ENCODE measurements around the gene CKAP2.
"Not testable (repeated sequence)": the region's sequence is repeated elsewhere in the genome, so short reads cannot be mapped to it uniquely, and the experiment has no call there.

Gene CKAP2, protein sequence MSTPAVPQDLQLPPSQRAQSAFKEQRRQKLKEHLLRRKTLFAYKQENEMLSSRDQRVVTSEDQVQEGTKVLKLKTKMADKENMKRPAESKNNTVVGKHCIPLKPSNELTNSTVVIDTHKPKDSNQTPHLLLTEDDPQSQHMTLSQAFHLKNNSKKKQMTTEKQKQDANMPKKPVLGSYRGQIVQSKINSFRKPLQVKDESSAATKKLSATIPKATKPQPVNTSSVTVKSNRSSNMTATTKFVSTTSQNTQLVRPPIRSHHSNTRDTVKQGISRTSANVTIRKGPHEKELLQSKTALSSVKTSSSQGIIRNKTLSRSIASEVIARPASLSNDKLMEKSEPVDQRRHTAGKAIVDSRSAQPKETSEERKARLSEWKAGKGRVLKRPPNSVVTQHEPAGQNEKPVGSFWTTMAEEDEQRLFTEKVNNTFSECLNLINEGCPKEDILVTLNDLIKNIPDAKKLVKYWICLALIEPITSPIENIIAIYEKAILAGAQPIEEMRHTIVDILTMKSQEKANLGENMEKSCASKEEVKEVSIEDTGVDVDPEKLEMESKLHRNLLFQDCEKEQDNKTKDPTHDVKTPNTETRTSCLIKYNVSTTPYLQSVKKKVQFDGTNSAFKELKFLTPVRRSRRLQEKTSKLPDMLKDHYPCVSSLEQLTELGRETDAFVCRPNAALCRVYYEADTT

DNA sequence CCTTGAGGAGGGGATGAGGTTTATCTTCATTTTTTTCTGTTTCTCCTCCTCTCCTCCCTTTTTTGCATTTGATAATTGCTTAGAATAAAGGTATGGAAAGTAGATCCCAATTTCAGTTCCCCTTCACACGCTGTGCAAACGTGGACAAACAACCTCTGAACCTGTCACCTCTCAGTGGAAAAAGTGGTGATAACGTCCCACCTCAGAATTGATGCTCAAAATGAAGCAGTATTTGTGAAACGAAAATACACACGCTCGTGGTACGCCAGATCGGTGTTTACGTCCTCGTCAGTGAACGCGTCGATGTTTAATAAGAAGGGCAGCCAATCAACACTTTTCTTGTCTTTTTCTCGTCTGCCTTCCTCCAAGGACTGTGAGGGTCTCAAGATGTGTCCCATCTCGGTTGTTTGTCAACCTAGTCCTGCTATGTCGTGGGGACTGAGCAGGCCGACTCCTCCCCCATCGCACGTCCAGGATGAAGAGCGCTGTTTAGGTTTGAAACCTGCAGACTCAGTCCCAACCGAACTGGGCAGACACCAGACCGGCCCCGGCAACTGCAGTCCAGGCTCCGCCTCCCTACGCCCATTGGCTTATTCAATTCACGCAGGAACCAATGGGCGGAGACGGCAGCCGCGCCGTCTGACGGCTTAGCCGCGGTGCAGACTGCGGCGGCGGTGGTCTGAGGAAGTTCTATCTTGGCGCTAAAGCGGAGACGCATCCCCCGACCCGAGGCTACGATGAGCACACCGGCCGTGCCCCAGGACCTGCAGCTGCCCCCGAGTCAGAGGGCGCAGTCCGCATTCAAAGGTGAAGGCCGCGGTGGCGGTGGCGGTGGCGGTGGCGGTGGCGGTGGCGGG lies at the start of gene CKAP2:
TSS of gene CKAP2 (plus strand) at position 659 of the 857 bp plus-strand sequence. CDS start at position 738, 79 bp downstream.
- Mint-ChIP-seq H3K36me3 (ENCODE audit: low read depth) (peaks cover 18% of the 10 kb centered on the region), H3K27ac (peak within 1 kb of the TSS; percentile 97), H3K27me3 (peaks cover 2% of the 10 kb centered on the region), H3K9me3 (no peaks in the 10 kb centered on the region), H3K4me3 (peak within 1 kb of the TSS; percentile 96), H3K4me1 (peaks cover 47% of the 10 kb centered on the region)
- DNase-seq (peak; percentile 91), ATAC-seq (peak; percentile 84)

DNA sequence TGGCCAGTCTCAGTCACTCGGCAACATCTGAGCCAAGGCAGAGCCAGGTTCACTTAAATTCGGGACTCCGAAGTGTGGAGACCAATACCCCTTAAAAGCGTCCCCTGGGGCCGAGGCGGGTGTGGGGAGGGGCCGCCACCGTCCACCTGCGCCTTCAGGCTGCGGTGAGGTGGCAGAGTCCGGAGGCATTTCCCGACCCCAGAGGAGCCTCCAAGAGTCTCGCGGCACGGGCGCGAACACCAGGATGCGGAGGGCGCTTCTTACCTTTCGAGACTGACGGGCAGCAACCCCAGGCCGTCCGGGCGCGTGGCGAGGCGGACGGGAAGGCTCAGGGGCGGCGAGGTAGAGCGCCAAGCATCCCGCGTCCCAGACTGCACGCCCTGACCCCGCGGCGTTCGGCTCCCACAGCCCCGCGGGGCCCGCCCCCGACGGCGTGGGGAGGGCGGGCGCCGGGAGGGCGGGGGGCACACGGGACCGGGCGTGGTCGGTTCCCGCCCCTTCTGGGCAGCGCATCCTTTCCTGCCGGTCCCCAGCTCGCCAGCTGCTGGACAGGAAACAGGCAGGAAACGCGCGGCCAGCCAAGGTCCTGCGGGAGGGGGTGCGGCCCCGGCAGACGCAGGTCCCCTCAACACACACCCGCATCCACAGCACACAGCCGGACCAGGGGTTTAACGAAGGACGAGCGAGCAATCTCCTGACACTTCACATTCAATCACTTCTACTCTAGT lies 49.3 kb upstream of the CKAP2 start, which contains the start of gene THSD1:
TSS of gene THSD1 (minus strand) at position 406 of the 728 bp plus-strand sequence. CDS start 3,572 bp downstream, outside the sequence.
- Mint-ChIP-seq H3K4me3 (peak within 1 kb of the TSS; percentile 67), H3K9me3 (no peaks in the 10 kb centered on the region), H3K4me1 (peaks cover 20% of the 10 kb centered on the region), H3K27ac (no peak within 1 kb of the TSS), H3K27me3 (peaks cover 11% of the 10 kb centered on the region), H3K36me3 (ENCODE audit: low read depth) (peaks cover 4% of the 10 kb centered on the region)
- ATAC-seq (peak; percentile 62), DNase-seq (peak; percentile 24)

DNA sequence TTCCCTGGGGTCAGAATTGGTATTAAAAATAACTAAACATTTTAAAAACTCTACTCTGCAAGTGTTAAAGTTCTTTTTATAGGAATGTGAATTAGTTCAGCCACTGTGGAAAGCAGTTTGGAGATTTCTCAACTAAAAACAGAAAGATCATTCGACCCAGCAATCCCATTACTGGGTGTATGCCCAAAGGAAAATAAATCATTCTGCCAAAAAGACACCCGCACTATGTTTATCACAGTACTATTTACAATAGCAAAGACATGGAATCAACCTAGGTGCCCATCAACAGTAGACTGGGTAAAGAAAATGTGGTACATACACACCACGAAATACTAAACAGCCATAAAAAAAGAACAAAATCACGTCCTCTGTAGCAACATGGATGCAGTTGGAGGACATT lies 48.6 kb upstream of the CKAP2 start:
- no peak for ATAC-seq
- H3K27ac Mint-ChIP-seq: no peak overlapping the region
- peaks cover 20% of the 10 kb centered on the region for H3K4me1 Mint-ChIP-seq
- peak overlapping the region; percentile 43 for H3K4me3 Mint-ChIP-seq
- H3K9me3 Mint-ChIP-seq: no peaks in the 10 kb centered on the region
- H3K36me3 Mint-ChIP-seq (ENCODE audit: low read depth): peaks cover 7% of the 10 kb centered on the region
- H3K27me3 Mint-ChIP-seq: peaks cover 11% of the 10 kb centered on the region
- no peak for DNase-seq

DNA sequence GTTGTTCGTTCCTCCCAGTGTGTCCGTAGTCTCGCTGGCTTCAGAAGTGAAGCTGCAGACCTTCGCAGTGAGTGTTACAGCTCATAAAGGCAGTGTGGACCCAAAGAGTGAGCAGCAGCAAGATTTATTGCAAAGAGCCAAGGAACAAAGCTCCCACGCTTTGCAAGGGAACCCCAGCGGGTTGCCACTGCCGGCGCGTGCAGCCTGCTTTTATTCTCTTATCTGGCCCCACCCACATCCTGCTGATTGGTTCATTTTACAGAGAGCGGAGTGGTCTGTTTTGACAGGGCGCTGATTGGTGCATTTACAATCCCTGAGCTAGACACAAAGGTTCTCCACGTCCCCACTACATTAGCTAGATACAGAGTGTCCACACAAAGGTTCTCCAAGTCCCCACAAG lies 47.8 kb upstream of the CKAP2 start:
- peaks cover 11% of the 10 kb centered on the region for H3K27me3 Mint-ChIP-seq
- H3K4me3 Mint-ChIP-seq, H3K27ac Mint-ChIP-seq, DNase-seq, H3K9me3 Mint-ChIP-seq, ATAC-seq: not testable (repeated sequence)
- peaks cover 20% of the 10 kb centered on the region for H3K4me1 Mint-ChIP-seq
- peaks cover 12% of the 10 kb centered on the region for H3K36me3 Mint-ChIP-seq (ENCODE audit: low read depth)

DNA sequence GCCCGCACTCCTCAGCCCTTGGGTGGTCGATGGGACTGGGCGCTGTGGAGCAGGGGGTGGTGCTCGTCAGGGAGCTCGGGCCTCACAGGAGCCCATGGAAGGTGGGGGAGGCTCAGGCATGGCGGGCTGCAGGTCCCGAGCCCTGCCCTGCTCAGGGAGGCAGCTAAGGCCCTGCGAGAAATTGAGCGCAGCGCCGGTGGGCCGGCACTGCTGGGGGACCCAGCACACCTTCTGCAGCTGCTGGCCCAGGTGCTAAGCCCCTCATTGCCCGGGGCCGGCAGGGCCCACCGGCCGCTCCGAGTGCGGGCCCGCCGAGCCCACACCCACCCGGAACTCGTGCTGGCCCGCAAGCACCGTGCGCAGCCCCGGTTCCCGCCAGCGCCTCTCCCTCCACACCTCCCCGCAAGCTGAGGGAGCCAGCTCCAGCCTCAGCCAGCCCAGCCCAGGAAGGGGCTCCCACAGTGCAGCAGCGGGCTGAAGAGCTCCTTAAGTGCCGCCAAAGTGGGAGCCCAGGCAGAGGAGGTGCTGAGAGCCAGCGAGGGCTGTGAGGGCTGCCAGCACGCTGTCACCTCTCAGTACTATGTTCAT lies 47.1 kb upstream of the CKAP2 start:
- H3K4me1 Mint-ChIP-seq: peaks cover 20% of the 10 kb centered on the region
- not testable (repeated sequence) for H3K27ac Mint-ChIP-seq, DNase-seq, ATAC-seq, H3K9me3 Mint-ChIP-seq, H3K4me3 Mint-ChIP-seq
- peaks cover 11% of the 10 kb centered on the region for H3K27me3 Mint-ChIP-seq
- H3K36me3 Mint-ChIP-seq (ENCODE audit: low read depth): peaks cover 15% of the 10 kb centered on the region

DNA sequence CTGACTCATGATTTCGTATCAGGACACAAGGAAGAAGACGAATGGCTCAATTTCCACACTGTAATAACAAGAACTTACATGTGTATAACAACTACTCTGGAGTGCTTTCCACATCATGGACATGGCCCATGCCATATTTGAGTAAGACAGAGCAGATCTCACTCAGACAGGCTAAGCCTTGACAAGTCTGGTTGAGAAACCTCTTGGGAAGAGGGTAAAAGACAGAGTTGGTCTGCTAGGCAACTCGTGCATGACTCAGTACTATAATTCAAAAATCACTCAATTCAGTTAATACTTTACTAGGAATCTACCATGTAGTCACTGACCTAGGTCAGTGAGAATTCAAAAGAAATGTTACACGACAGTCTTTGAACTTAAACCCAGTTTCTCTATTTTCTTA lies 43.6 kb upstream of the CKAP2 start:
- H3K27me3 Mint-ChIP-seq: no peaks in the 10 kb centered on the region
- no peaks in the 10 kb centered on the region for H3K4me1 Mint-ChIP-seq
- H3K4me3 Mint-ChIP-seq: no peak overlapping the region
- H3K9me3 Mint-ChIP-seq: no peaks in the 10 kb centered on the region
- no peak for DNase-seq
- no peak overlapping the region for H3K27ac Mint-ChIP-seq
- peaks cover 31% of the 10 kb centered on the region for H3K36me3 Mint-ChIP-seq (ENCODE audit: low read depth)
- peak; percentile 40 for ATAC-seq

DNA sequence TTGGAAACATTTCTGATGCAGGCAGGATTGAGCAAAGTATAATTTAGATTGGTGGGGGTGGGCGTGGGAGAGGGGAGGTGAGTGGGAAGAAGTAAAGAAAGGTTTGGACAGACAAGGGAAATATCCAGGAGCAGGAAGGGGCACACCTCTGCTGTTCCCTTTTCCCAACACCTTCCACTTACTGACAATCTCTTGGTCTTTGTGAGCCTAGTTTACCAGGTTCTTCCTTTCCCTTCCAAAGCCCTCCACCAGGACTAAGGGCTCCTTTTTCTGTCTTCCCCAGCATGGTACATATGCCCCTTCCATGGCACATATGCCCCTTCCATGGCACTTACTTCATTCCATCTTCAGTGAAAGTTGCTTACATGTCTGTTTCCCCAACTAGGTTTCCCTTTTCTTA lies 43.1 kb upstream of the CKAP2 start:
- no peaks in the 10 kb centered on the region for H3K4me1 Mint-ChIP-seq
- H3K36me3 Mint-ChIP-seq (ENCODE audit: low read depth): peaks cover 35% of the 10 kb centered on the region
- no peak overlapping the region for H3K27ac Mint-ChIP-seq
- H3K27me3 Mint-ChIP-seq: no peaks in the 10 kb centered on the region
- no peak overlapping the region for H3K4me3 Mint-ChIP-seq
- no peak for DNase-seq
- no peaks in the 10 kb centered on the region for H3K9me3 Mint-ChIP-seq
- ATAC-seq: no peak

DNA sequence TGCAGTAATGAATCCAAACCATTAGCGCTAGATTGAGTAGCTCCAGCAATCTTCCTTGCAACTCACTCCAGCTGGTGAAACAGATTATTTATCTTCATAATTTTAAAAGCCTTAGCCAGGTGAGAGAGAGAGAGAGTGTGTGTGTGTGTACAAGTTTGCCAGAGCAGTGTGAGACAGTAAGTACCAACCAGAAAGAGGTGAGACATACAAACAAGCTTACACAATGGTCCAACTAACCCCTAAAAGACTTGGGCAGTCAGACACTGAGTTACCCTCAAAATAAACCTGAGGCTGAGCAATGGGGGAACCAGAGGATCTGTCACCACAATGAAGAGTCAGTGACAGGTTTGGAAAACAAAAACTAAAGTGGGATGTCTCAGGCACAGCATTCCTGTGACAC lies 41.2 kb upstream of the CKAP2 start:
- no peak overlapping the region for H3K27ac Mint-ChIP-seq
- DNase-seq (no peak), ATAC-seq (no peak)
- H3K27me3 Mint-ChIP-seq: no peaks in the 10 kb centered on the region
- no peaks in the 10 kb centered on the region for H3K9me3 Mint-ChIP-seq
- no peak overlapping the region for H3K4me3 Mint-ChIP-seq
- H3K36me3 Mint-ChIP-seq (ENCODE audit: low read depth): peaks cover 47% of the 10 kb centered on the region
- H3K4me1 Mint-ChIP-seq: no peaks in the 10 kb centered on the region

DNA sequence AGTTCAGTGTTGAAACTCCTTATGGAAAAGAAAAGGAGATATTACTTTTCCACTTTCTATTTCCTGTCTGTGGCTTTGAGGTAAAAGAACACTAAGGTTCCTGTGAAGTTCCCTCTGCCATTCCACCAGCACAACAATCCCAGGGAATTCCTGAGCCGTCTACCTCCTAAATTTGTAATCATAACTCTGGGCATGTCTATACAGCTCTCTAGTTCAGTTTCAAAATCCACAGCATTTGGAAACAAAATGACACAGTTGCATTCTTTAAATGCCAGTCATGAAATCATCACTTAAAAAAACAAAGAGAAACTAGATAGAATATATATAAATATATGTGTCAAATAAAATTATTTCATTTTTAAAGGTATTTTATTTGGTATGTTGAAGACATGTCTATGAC lies 40.3 kb upstream of the CKAP2 start:
- H3K4me1 Mint-ChIP-seq: no peaks in the 10 kb centered on the region
- H3K27me3 Mint-ChIP-seq: no peaks in the 10 kb centered on the region
- H3K4me3 Mint-ChIP-seq: no peak overlapping the region
- H3K36me3 Mint-ChIP-seq (ENCODE audit: low read depth): peaks cover 48% of the 10 kb centered on the region
- H3K9me3 Mint-ChIP-seq: no peaks in the 10 kb centered on the region
- no peak for ATAC-seq
- H3K27ac Mint-ChIP-seq: no peak overlapping the region
- no peak for DNase-seq

DNA sequence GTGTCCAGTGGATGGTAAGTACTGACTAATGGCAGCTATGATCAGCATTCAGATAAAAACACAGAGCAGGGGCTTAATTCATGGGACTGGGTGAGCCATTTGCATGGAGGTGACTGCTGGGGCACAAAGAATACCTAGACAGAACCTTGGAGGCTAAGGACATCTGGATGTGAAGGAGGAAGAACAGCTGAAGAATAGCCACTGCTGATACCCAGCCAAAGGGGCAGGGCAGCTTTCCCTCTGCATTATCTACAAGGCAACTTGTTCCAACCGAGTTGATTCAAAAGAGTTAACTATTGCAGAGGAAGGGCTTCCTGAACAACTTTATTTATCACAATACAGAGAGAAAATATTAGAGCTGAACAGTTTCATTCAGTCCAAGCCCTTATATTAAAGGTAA lies 36.2 kb upstream of the CKAP2 start:
- no peaks in the 10 kb centered on the region for H3K9me3 Mint-ChIP-seq

DNA sequence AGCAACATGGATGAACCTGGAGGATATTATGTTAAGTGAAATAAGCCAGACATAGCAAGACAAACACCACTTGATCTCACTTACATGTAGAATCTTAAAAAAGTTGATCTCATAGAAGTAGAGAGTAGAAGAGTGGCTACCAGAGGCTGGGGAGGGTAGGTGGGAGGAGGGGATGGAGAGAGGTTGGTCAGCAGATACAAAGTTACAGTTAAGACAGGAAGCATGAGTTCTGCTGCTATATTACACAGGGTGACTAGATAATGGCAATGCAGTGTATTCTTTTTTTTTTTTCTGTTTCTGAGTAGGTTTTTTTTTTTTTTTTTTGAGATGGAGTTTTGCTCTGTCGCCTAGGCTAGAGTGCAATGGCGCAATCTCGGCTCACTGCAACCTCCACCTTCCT lies 34.1 kb upstream of the CKAP2 start:
- no peaks in the 10 kb centered on the region for H3K27me3 Mint-ChIP-seq
- peaks cover 46% of the 10 kb centered on the region for H3K36me3 Mint-ChIP-seq (ENCODE audit: low read depth)
- no peaks in the 10 kb centered on the region for H3K9me3 Mint-ChIP-seq
- no peak overlapping the region for H3K27ac Mint-ChIP-seq
- no peak for ATAC-seq
- H3K4me1 Mint-ChIP-seq: no peaks in the 10 kb centered on the region
- H3K4me3 Mint-ChIP-seq: no peak overlapping the region
- no peak for DNase-seq

More for the DNA sequence above, 36.2 kb upstream of the CKAP2 start:
- no peaks in the 10 kb centered on the region for H3K27me3 Mint-ChIP-seq
- no peak overlapping the region for H3K27ac Mint-ChIP-seq
- H3K4me3 Mint-ChIP-seq: no peak overlapping the region
- no peaks in the 10 kb centered on the region for H3K4me1 Mint-ChIP-seq
- ATAC-seq (no peak), DNase-seq (no peak)
- peaks cover 48% of the 10 kb centered on the region for H3K36me3 Mint-ChIP-seq (ENCODE audit: low read depth)

DNA sequence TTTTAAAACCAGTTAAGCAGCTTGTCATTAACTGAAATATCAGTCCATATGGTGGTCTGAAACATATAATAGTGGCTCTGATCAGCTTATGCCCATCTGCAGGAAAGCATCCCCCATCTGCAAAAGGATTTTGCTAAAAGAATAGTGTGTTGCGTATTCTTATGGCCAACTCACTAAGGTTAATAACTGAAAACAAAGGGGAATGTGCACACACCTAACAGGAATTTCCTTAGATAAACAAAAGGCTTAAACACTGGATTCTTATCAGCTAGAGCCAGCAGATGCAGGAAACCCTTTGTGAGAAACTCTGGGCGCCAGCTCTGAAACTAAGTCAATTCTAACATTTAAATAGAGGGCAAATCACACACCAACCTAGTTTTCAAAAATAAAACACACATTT lies 27.0 kb upstream of the CKAP2 start:
- no peaks in the 10 kb centered on the region for H3K27me3 Mint-ChIP-seq
- peaks cover 34% of the 10 kb centered on the region for H3K36me3 Mint-ChIP-seq (ENCODE audit: low read depth)
- no peaks in the 10 kb centered on the region for H3K4me1 Mint-ChIP-seq
- DNase-seq: no peak
- no peak for ATAC-seq
- no peak overlapping the region for H3K27ac Mint-ChIP-seq
- H3K4me3 Mint-ChIP-seq: no peak overlapping the region
- H3K9me3 Mint-ChIP-seq: no peaks in the 10 kb centered on the region

DNA sequence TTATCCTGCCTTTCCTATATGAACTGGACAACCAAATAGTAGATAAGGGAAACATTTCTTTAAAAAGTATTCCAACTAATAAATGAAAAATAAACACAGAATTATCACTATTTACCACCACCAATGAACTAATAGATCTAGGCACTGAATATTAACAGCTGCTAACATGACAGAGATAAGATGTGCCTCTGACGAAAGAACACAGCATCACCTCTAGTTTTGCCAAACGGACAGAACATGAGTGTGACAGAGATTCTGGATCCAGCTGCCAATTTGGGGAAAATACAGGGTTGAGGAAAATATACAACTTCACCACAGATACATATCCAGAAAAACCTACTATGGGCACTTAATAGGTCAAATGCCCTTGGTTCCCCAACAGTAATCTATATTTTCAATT lies 22.8 kb upstream of the CKAP2 start:
- Mint-ChIP-seq H3K4me1 (no peaks in the 10 kb centered on the region), H3K27me3 (no peaks in the 10 kb centered on the region), H3K27ac (no peak overlapping the region), H3K4me3 (no peak overlapping the region), H3K9me3 (no peaks in the 10 kb centered on the region), H3K36me3 (ENCODE audit: low read depth) (peaks cover 38% of the 10 kb centered on the region)
- DNase-seq (no peak), ATAC-seq (no peak)

DNA sequence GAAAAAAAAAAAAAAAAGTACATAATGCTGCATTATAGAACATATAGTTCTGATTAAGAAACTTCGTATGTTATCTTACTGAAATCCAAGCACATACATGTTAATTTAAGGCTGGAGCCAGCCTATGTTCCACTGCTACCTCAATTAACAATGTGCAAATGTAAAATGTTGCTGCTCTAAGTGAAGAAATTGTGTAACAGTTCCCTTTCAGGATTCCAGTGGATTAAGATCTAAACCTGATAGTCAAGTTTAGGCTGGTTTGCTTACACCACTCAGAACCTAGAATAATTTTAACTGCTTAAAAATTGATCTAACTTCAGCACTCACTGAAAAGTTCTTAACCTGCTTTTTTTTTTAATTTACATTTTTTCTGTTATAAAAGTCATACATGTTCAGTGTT lies 9.0 kb upstream of the CKAP2 start:
- H3K9me3 Mint-ChIP-seq: no peaks in the 10 kb centered on the region
- ATAC-seq (no peak), DNase-seq (no peak)
- peaks cover 29% of the 10 kb centered on the region for H3K4me1 Mint-ChIP-seq
- no peak overlapping the region for H3K4me3 Mint-ChIP-seq
- no peak overlapping the region for H3K27ac Mint-ChIP-seq
- H3K27me3 Mint-ChIP-seq: no peaks in the 10 kb centered on the region
- H3K36me3 Mint-ChIP-seq (ENCODE audit: low read depth): peaks cover 10% of the 10 kb centered on the region
